Measurements from ENCODE around the gene ARFGEF3.

The ARFGEF3 gene

DNA sequence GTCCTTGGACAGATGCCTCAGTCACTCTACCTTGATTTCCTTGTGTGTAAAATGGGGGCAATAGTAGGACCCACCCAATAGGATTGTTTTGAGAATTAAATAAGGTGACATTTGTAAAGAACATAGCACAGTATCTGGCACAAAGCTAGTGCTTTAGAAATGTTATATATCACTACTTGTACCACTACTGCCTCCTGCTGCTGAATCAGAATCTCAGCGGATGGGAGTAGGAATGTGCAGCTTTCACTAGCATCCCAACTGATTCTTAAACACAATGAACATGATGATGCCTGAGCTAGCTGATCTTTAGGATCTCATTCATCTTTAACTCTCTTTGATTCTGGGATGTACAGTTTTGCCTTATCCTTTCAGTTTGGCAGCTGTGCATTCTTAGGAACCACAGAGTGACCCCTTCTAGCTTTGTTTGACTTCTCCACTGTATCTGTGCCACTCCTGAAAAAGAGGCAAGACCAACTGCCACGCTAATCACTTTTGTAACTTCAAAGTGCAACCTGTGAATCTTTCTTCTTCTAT is 49.4 kb downstream of the ARFGEF3 start:
- H3K4me3 ChIP-seq (ENCODE audit: low read depth, low read length): no peak overlapping the region
- ChIA-PET POLR2A (no interaction called here), CTCF (interaction anchor here (0.7 to 2.3 kb wide), 10 partner anchors 12 to 204 kb away, joined by 3 to 13 read pairs (median 4); no protein-coding TSS in a partner anchor)
- H3K27ac ChIP-seq (ENCODE audit: extremely low read depth, low read depth, low read length): no peak overlapping the region
- TF ChIP-seq MYNN (tag by site-specific recombination; IDR thresholded peaks at IDR 0.05; ENCODE audit: borderline replicate concordance) (no peak), ZBTB17 (tag by site-specific recombination; IDR thresholded peaks at IDR 0.05) (peak; percentile 62)
- no peaks in the 10 kb centered on the region for H3K9me3 ChIP-seq (ENCODE audit: control insufficient read depth, insufficient read depth, low read depth, low read length)
- H3K4me1 ChIP-seq (ENCODE audit: control insufficient read depth, insufficient read depth, low read length): no peaks in the 10 kb centered on the region; the same call in 1 of the 2 replicates
- H3K36me3 ChIP-seq (ENCODE audit: control insufficient read depth in 2 of 2, insufficient read depth in 1 of 2, low read length in 2 of 2): peaks cover 0 to 4% of the 10 kb centered on the region in 2 experiments; a peak in 2 of 3 replicates

DNA sequence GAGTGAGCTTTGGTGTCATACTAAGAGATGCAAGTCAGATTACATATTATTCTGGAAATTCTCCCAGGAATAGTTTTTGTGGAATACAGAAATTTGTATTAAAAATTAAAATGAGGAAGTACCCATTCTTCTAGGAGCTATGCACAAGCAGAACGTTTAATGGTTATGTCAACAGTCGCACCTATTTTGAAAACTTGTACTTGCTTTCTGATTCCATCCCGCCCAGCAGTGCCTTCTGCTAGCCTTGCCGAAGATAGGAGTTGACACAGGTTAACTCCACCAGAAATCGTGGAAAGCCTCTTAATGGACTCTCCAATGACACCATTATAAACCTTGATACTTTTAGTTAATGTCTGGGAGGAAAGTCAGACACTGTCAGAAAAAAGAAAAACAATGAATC is 49.9 kb downstream of the ARFGEF3 start:
- ChIA-PET CTCF (interaction anchor here (0.6 to 2.3 kb wide), 8 partner anchors 12 to 872 kb away, joined by 3 to 13 read pairs (median 4); no protein-coding TSS in a partner anchor), POLR2A (no interaction called here)
- H3K36me3 ChIP-seq (ENCODE audit: control insufficient read depth in 2 of 2, insufficient read depth in 1 of 2, low read length in 2 of 2): peaks cover 0 to 4% of the 10 kb centered on the region in 2 experiments; a peak in 2 of 3 replicates
- no peaks in the 10 kb centered on the region; the same call in 1 of the 2 replicates for H3K4me1 ChIP-seq (ENCODE audit: control insufficient read depth, insufficient read depth, low read length)
- H3K9me3 ChIP-seq (ENCODE audit: control insufficient read depth, insufficient read depth, low read depth, low read length): no peaks in the 10 kb centered on the region
- no peak overlapping the region for H3K27ac ChIP-seq (ENCODE audit: extremely low read depth, low read depth, low read length)
- TF ChIP-seq GFI1B (tag by site-specific recombination; IDR thresholded peaks at IDR 0.05) (no peak), ZXDB (tag by site-specific recombination; IDR thresholded peaks at IDR 0.05) (no peak), ZNF488 (tag by site-specific recombination; IDR thresholded peaks at IDR 0.05) (no peak), PRDM2 (tag by site-specific recombination; IDR thresholded peaks at IDR 0.05; ENCODE audit: borderline replicate concordance) (no peak), ZNF121 (tag by site-specific recombination; IDR thresholded peaks at IDR 0.05) (no peak), ZNF621 (tag by site-specific recombination; IDR thresholded peaks at IDR 0.05) (no peak), ZNF19 (tag by site-specific recombination; IDR thresholded peaks at IDR 0.05; ENCODE audit: low read depth) (no peak), ZNF184 (tag by site-specific recombination; IDR thresholded peaks at IDR 0.05) (no peak), ZFHX2 (tag by site-specific recombination; conservative IDR thresholded peaks at IDR 0.05) (no peak), ZNF830 (tag by site-specific recombination; IDR thresholded peaks at IDR 0.05; ENCODE audit: low read depth) (no peak), ZNF623 (tag by site-specific recombination; IDR thresholded peaks at IDR 0.05) (no peak), ZNF768 (tag by site-specific recombination; IDR thresholded peaks at IDR 0.05) (no peak), ZNF350 (tag by site-specific recombination; IDR thresholded peaks at IDR 0.05) (no peak), GLI2 (tag by site-specific recombination; IDR thresholded peaks at IDR 0.05; ENCODE audit: borderline replicate concordance, low read depth) (no peak), ZNF560 (tag by site-specific recombination; IDR thresholded peaks at IDR 0.05; ENCODE audit: borderline replicate concordance) (no peak), ZSCAN16 (tag by site-specific recombination; IDR thresholded peaks at IDR 0.05) (no peak), ZFP37 (tag by site-specific recombination; IDR thresholded peaks at IDR 0.05) (no peak), ZNF133 (tag by site-specific recombination; IDR thresholded peaks at IDR 0.05) (no peak), ZNF501 (tag by site-specific recombination; IDR thresholded peaks at IDR 0.05) (no peak), ZNF707 (tag by site-specific recombination; IDR thresholded peaks at IDR 0.05) (no peak)
- no peak overlapping the region for H3K4me3 ChIP-seq (ENCODE audit: low read depth, low read length)
